GM12875 (cell line): Measurements from ENCODE around the gene CUEDC1.

ENCODE experiments used
- H3K4me3 ChIP-seq: one replicate; pipeline ENCODE4 v1.5.1; 2011; ENCODE audit warnings: low read depth, low read length, control low read depth
- CTCF ChIP-seq: IDR thresholded peaks from 2 replicates; pipeline ENCODE4 v1.5.1; 2011; ENCODE audit warnings: low read depth, mild to moderate bottlenecking, control low read depth, inconsistent platforms, low read length, moderate library complexity, borderline replicate concordance; ENCODE audit not compliant: insufficient read depth

The CUEDC1 gene

GRCh38 chr17:57905875-57906455 is 49.2 kb downstream of the CUEDC1 start:
- H3K4me3 ChIP-seq = no peak overlapping the region
- no peak for TF ChIP-seq CTCF

GRCh38 chr17:57903961-57904360 is 51.3 kb downstream of the CUEDC1 start:
- TF ChIP-seq CTCF = no peak
- H3K4me3 ChIP-seq = no peak overlapping the region

GRCh38 chr17:57902800-57903759 is 52.1 kb downstream of the CUEDC1 start:
- peak overlapping the region; percentile 8 for H3K4me3 ChIP-seq
- TF ChIP-seq CTCF = no peak

GRCh38 chr17:57902117-57902799 is 53.0 kb downstream of the CUEDC1 start:
- H3K4me3 ChIP-seq = no peak overlapping the region
- TF ChIP-seq CTCF = no peak

- TF ChIP-seq CTCF = no peak
These were observed 54.0 kb downstream of the CUEDC1 start for GRCh38 chr17:57900991-57901743.

GRCh38 chr17:57899822-57900221 is 55.4 kb downstream of the CUEDC1 start:
- no peak for TF ChIP-seq CTCF
- no peak overlapping the region for H3K4me3 ChIP-seq

More at GRCh38 chr17:57900991-57901743, 54.0 kb downstream of the CUEDC1 start:
- H3K4me3 ChIP-seq = no peak overlapping the region
